Measurements from ENCODE around the gene PTPRT. TPM values are rescaled to one million over a fixed set of nuclear protein-coding genes. Genes with fewer than 3 reads are reported as not detected.

PTPRT gene
- total RNA-seq, 2 donors from 2014 or later = 0.11 to 0.35 TPM

GRCh38 chr20:42510686-42511085, 679.0 kb downstream of the PTPRT start:
- H3K27me3 ChIP-seq = no peaks in the 10 kb centered on the region
- no peak for TF ChIP-seq CTCF (IDR thresholded peaks at IDR 0.05)

GRCh38 chr20:42507874-42508273, 681.8 kb downstream of the PTPRT start:
- TF ChIP-seq CTCF (IDR thresholded peaks at IDR 0.05) = no peak
- Histone ChIP-seq H3K27ac (no peak overlapping the region), H3K4me3 (no peak overlapping the region), H3K27me3 (no peaks in the 10 kb centered on the region), H3K36me3 (no peaks in the 10 kb centered on the region), H3K9me3 (no peaks in the 10 kb centered on the region), H3K4me1 (no peaks in the 10 kb centered on the region)
- DNase-seq (ENCODE audit: low spot score) = no peak

More at GRCh38 chr20:42510686-42511085, 679.0 kb downstream of the PTPRT start:
- Histone ChIP-seq H3K9me3 (no peaks in the 10 kb centered on the region), H3K36me3 (no peaks in the 10 kb centered on the region), H3K27ac (no peak overlapping the region), H3K4me1 (no peaks in the 10 kb centered on the region), H3K4me3 (no peak overlapping the region)
- DNase-seq (ENCODE audit: low spot score) = no peak

- no peaks in the 10 kb centered on the region for H3K27me3 ChIP-seq
- TF ChIP-seq CTCF (IDR thresholded peaks at IDR 0.05) = no peak
- no peaks in the 10 kb centered on the region for H3K36me3 ChIP-seq
- H3K27ac ChIP-seq = no peak overlapping the region
- no peaks in the 10 kb centered on the region for H3K4me1 ChIP-seq
- H3K9me3 ChIP-seq = no peaks in the 10 kb centered on the region
- no peak overlapping the region for H3K4me3 ChIP-seq
- DNase-seq (ENCODE audit: low spot score) = no peak
Observed at GRCh38 chr20:42506397-42506796, 683.3 kb downstream of the PTPRT start.

GRCh38 chr20:42502591-42502990, 687.1 kb downstream of the PTPRT start:
- Histone ChIP-seq H3K27ac (no peak overlapping the region), H3K4me3 (no peak overlapping the region), H3K4me1 (no peaks in the 10 kb centered on the region), H3K9me3 (no peaks in the 10 kb centered on the region), H3K27me3 (no peaks in the 10 kb centered on the region), H3K36me3 (no peaks in the 10 kb centered on the region)
- TF ChIP-seq CTCF (IDR thresholded peaks at IDR 0.05) = no peak
- DNase-seq (ENCODE audit: low spot score) = no peak

GRCh38 chr20:42496595-42496994, 693.1 kb downstream of the PTPRT start:
- no peak overlapping the region for H3K27ac ChIP-seq
- H3K4me3 ChIP-seq = no peak overlapping the region
- H3K27me3 ChIP-seq = no peaks in the 10 kb centered on the region
- no peak for TF ChIP-seq CTCF (IDR thresholded peaks at IDR 0.05)
- H3K36me3 ChIP-seq = no peaks in the 10 kb centered on the region
- H3K4me1 ChIP-seq = no peaks in the 10 kb centered on the region
- DNase-seq (ENCODE audit: low spot score) = no peak
- H3K9me3 ChIP-seq = no peaks in the 10 kb centered on the region

GRCh38 chr20:42494290-42494689, 695.4 kb downstream of the PTPRT start:
- no peak for DNase-seq (ENCODE audit: low spot score)
- no peaks in the 10 kb centered on the region for H3K4me1 ChIP-seq
- no peaks in the 10 kb centered on the region for H3K27me3 ChIP-seq
- H3K27ac ChIP-seq = no peak overlapping the region
- TF ChIP-seq CTCF (IDR thresholded peaks at IDR 0.05) = no peak
- H3K4me3 ChIP-seq = no peak overlapping the region
- no peaks in the 10 kb centered on the region for H3K36me3 ChIP-seq
- H3K9me3 ChIP-seq = no peaks in the 10 kb centered on the region
